GM13976 (cell line): Measurements from ENCODE around the gene APOA1.

Source experiments
- DNase-seq: peaks from one replicate; pipeline ENCODE4 v3.0.0; 2012; ENCODE audit warnings: low spot score
- in situ Hi-C: fragments of 300-500 bp; cut with MboI; formaldehyde crosslinking; loops from one replicate; pipeline ENCODE4 v1.12.0; 2022; ENCODE audit warnings: low sequenced_read_pairs, mixed read lengths, inconsistent platforms; ENCODE audit not compliant: unreplicated experiment
- TF ChIP-seq, protein P1 (sequence below): IDR thresholded peaks from 2 replicates; pipeline ENCODE4 v1.5.1; 2012; ENCODE audit warnings: borderline replicate concordance, mild to moderate bottlenecking; ENCODE audit not compliant: insufficient read depth; ENCODE audit errors: extremely low read depth, missing control alignments, control extremely low read depth

Gene APOA1

DNA sequence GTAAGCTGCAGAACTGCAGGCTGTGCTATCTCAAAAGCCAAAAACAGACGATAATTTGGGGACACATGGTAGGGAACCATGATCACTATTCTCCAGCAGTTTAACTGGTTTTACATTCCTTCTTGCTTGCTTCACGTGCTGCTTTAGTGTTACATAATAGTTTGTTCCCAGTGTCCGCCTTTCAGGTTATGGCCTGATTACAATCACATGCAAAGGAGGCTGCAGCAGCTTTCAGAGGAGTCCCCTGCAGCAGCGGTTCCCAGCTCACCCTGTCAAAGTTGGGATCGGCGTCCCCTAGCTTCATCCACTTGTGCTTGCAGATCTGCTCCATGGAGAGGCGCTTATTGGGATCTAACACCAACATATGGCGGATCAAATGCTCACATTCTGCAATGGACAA, 39.2 kb upstream of the APOA1 start:
- DNase-seq, result no peak
- TF ChIP-seq, protein P1, sequence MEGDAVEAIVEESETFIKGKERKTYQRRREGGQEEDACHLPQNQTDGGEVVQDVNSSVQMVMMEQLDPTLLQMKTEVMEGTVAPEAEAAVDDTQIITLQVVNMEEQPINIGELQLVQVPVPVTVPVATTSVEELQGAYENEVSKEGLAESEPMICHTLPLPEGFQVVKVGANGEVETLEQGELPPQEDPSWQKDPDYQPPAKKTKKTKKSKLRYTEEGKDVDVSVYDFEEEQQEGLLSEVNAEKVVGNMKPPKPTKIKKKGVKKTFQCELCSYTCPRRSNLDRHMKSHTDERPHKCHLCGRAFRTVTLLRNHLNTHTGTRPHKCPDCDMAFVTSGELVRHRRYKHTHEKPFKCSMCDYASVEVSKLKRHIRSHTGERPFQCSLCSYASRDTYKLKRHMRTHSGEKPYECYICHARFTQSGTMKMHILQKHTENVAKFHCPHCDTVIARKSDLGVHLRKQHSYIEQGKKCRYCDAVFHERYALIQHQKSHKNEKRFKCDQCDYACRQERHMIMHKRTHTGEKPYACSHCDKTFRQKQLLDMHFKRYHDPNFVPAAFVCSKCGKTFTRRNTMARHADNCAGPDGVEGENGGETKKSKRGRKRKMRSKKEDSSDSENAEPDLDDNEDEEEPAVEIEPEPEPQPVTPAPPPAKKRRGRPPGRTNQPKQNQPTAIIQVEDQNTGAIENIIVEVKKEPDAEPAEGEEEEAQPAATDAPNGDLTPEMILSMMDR, result no peak
- in situ Hi-C loops, result loop anchor here (10.0 kb wide), 1 partner anchor 228 kb away; no protein-coding TSS in a partner anchor

DNA sequence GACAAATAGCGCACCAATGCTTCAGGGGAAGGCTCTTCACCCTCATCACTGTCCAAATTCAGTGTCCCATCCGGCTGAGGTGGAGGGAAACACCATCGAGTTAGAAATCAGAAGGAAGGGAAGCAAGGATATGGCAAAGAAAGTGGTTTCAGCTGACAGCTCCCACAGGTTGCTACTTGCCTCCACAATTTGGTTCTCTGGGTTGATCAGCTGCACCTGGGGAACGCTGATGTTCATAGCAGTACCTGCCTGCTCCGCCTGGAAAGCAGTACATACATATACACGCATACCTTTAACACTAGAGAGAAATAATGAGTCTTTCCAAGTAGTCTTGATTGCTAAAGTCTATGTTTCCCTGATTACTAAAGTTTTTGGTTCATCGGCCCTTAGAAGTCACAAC, 37.8 kb upstream of the APOA1 start:
- DNase-seq, result no peak
- in situ Hi-C loops, result loop anchor here (10.0 kb wide), 1 partner anchor 230 kb away; no protein-coding TSS in a partner anchor
- TF ChIP-seq, protein P1, result no peak

DNA sequence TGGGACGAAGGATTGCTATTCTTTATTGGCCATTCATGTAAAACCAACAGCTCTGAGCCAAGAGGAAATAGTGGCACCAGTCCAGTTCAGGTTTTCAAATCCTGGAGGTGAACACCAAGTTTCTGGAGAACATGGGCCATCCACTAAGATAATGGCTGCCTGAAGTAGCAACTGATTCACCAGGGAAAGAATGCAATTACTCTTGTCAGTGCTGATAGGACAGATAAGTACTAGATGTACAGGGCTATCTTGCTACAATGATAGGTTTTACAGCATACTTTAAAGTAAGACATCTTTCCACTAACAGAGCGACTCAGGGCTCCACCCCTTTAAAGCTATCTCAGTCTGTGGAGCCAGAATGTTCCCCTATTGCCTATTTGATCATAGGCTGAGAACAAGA, 36.8 kb upstream of the APOA1 start:
- in situ Hi-C loops, result loop anchor here (10.0 kb wide), 1 partner anchor 231 kb away; no protein-coding TSS in a partner anchor
- DNase-seq, result no peak
- TF ChIP-seq, protein P1, result no peak

DNA sequence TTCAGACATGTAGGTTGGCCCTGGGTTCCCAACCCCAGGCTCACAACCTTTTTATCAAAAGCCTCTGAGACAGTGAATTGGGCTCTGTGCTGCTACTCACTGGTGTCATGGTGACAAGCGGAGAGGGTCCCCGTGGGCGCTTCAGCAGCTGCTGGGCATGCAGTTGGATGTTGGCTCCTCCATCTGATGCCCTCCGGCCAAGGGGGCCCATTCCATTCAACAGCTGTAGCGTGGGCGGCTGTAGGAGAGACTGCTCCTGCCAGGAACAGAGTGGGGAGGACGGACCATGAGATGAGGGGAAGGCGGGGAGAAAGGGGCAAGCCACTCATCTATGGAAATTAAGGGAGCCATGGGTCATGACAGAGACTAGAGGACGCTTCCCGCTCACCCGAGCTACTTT, 36.0 kb upstream of the APOA1 start:
- TF ChIP-seq, protein P1, result no peak
- in situ Hi-C loops, result loop anchor here (10.0 kb wide), 1 partner anchor 231 kb away; no protein-coding TSS in a partner anchor
- no peak for DNase-seq

DNA sequence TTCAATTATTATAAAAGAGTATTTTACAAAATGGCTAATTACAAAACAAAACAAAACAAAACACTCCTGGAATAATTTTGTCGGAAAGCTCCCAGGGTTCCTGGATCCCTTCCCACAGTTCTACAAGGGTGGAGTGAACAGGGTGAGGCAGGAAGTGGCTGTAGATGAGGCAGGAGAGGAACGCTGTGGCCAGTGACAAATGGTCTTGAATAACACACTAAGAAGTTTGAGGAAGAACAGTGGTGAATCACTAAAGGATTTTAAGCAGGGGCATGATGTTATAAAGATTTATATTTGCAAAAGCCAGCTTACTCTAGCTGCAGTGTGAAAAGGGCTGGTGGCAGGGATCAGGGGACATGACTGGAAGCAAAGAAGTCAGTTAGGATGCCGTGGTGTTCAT, 33.8 kb upstream of the APOA1 start:
- in situ Hi-C loops, result loop anchor here (10.0 kb wide), 1 partner anchor 234 kb away; no protein-coding TSS in a partner anchor
- DNase-seq, result no peak
- TF ChIP-seq, protein P1, result no peak

DNA sequence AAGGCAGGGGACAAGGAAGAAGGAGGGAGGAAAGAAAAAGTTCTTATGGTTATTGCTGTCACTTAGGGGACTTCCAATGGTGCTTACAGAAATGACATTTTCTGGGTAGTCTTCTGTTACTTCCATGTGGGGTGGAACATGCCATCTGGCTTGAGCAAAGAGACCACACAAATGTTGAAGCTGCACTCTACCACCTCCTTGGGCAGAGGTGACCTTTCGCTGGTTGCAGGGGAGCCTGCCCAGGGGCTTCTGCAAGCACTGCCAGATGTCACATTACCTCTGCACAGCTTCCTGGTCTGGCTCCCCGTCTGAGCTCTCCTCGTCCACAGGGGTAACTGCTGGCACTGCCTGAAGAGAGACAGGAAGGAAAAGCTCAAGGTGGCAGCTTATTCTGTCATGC, 32.6 kb upstream of the APOA1 start:
- in situ Hi-C loops, result loop anchor here (10.0 kb wide), 1 partner anchor 235 kb away; no protein-coding TSS in a partner anchor
- no peak for DNase-seq
- TF ChIP-seq, protein P1, result no peak
